Heart right ventricle (tissue), 16 donors: Measurements from ENCODE around the gene MPRIP. TPM values are rescaled to one million over a fixed set of nuclear protein-coding genes. Genes with fewer than 3 reads are reported as not detected.
"Not testable (repeated sequence)": the region's sequence is repeated elsewhere in the genome, so short reads cannot be mapped to it uniquely, and the experiment has no call there.

Experiments used
- ATAC-seq, 8 donors: fragments of 200-7000 bp; cut with Tn5 transposase; one replicate each; pipeline ENCODE4 v1.9.1; 2020; ENCODE audit warnings: mild to moderate bottlenecking in 8 of 8, moderate library complexity in 8 of 8, moderate number of reproducible peaks in 1 of 8
- DNase-seq, 2 donors: peaks; one replicate each; pipeline ENCODE4 v3.0.0-alpha.2; 2020
- H3K27ac ChIP-seq, 10 donors: fragments of 200-600 bp; sonication (generic) in 2 of 10; one replicate each; pipeline versions ENCODE4 v1.5.0 to v1.8.0; 2020 to 2022; ENCODE audit warnings: mild to moderate bottlenecking in 3 of 10
- H3K27me3 ChIP-seq, 7 donors: fragments of 200-600 bp; one replicate each; pipeline ENCODE4 v1.8.0; 2021 to 2022; ENCODE audit warnings: mild to moderate bottlenecking in 2 of 7
- H3K36me3 ChIP-seq, 9 donors: fragments of 200-600 bp; sonication (generic) in 1 of 9; one replicate each; pipeline versions ENCODE4 v1.5.0 to v1.8.0; 2020 to 2022; ENCODE audit warnings: mild to moderate bottlenecking in 2 of 9
- H3K4me1 ChIP-seq, 9 donors: fragments of 200-600 bp; sonication (generic) in 1 of 9; one replicate each; pipeline versions ENCODE4 v1.5.0 to v1.8.0; 2020 to 2022; ENCODE audit warnings: mild to moderate bottlenecking in 4 of 9
- H3K4me3 ChIP-seq, 10 donors: fragments of 200-600 bp; sonication (generic) in 2 of 10; one replicate each; pipeline versions ENCODE4 v1.5.0 to v1.8.0; 2020 to 2022; ENCODE audit warnings: mild to moderate bottlenecking in 7 of 10, moderate library complexity in 2 of 10
- H3K9me3 ChIP-seq, 11 donors: fragments of 200-600 bp in 10 of 11; sonication (generic) in 2 of 11; one replicate each; pipeline versions ENCODE4 v1.5.0 to v1.8.0; 2013 to 2022; ENCODE audit warnings: mild to moderate bottlenecking in 2 of 11, control low read depth in 1 of 11, moderate library complexity in 1 of 11
- WGBS, 2 donors: extraction: QIAGEN DNeasy Blood & Tissue Kit; methylation state at CpG; one replicate each; pipeline ENCODE4 v1.1.7; 2013; ENCODE audit warnings: inconsistent platforms in 1 of 2; 5-methylcytosine and 5-hydroxymethylcytosine counted together
- intact Hi-C, 10 donors: fragments of 100-400 bp; cut with DNase I; formaldehyde crosslinking; loops; one replicate each; pipeline versions ENCODE4 v1.11.1 to v1.14.2; 2022
- polyA plus RNA-seq, 2 donors: library from polyadenylated mRNA; stranded (reverse); fragments of 200-250 nt; gene quantifications; one replicate each; pipeline ENCODE4 v1.2.3, GENCODE V29; 2013
- total RNA-seq, 10 donors: library from RNA; stranded (reverse); fragmentation: NEBNext Ultra II Directional in 3 of 10; extraction: Animal tissue kit (Norgen Biotek cat#: 25700) in 3 of 10; gene quantifications; one replicate each; pipeline versions ENCODE4 v1.2.1 to v1.2.4, GENCODE V29; 2021 to 2023
- TF ChIP-seq, protein P1 (sequence below), 9 donors: fragments of 200-600 bp; sonication (generic) in 2 of 9; IDR thresholded peaks; one replicate each; pipeline versions ENCODE4 v1.5.0 to v1.8.0; 2021 to 2022; ENCODE audit warnings: antibody characterized with exemption in 9 of 9, mild to moderate bottlenecking in 5 of 9, moderate library complexity in 1 of 9
- donor health status: Arrhythmogenic right ventricular cardiomyopathy.
- donor health status: ischemic (EF 13 %, LVEDD 7.1; RV severe dilation, severe dysfunction).
- donor health status: healthy with polysubstance abuse.
- donor health status: DM: no; HTN: yes; CAD: no.
- donor health status: DM: no; HTN: no; CAD: no.
- donor health status: ischemic (EF 25% LVEDD 6.9; RV normal size, moderate dysfunction).
- donor health status: ischemic (EF 25% LVEDD 5.7; RV mildly dilated, moderate dysfunction).
- donor health status: healthy.
- donor health status: DM: yes; HTN: yes; CAD: no.
- donor health status: Ischemic cardiomyopathy.
- donor health status: ischemic (EF 35%, LVEDD 5.7; RV mildly dilated, moderate dysfunction).
- donor health status: nonischemic (EF 11% LVEDD 7.7; RV severe dilation, severe dysfunction).
- donor health status: DM: yes; HTN: yes; CAD: no.
- donor health status: PGD.
- donor health status: ischemic (EF 29% LVEDD 5.4; RV normal size, mild dysfunction).
- donor health status: nonischemic (EF 23%, LVEDD 6.1; RV moderate dilation, normal function).

Gene MPRIP
- total and polyA plus RNA-seq, 12 donors: 225 to 409 (median 321) TPM

DNA sequence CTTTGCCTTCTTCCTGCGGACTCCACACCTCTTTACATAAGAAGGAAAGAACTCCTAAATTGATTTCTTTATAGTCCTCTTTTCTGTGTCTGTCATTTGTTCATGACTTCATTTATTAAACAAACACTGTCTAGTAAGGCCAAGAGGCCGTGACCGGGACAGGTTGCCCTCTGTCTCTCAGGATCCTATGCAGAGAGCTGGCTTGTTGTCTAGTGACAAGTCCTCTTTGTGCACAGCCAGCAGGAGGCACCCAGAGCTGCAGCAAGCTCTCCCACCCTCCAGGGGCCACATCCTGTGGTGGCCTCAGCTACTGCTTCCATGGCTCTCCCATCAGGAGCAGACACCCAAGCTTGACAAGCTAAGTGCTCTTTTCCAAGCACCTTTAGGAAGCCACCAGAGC lies 113.3 kb downstream of the MPRIP start:
- no peak for ATAC-seq
- intact Hi-C loops: loop anchor here in 2 of 10 donors (10.0 kb wide), 2 partner anchors 79 to 151 kb away; partner anchors contain the start of gene FLCN (in 1 of the 2)

DNA sequence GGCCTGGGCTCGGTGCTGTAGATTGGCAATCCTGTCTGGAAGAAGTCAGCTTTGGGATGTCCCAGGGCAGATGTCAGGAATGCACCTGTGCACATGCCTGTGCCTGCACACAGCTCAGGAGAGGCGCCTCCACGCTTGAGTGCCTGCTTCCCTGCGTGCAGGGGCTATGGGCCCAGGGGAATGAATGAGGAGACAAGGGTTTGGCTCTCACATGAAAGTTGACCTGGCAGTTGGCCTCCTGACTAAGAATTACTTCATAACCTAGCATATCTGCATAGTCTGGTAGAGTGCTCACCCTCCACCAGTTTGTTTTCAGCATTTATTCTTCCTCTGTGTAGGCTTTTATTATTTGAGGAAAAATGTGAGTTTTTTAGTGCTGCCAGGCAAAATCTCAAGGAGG lies 113.8 kb downstream of the MPRIP start:
- DNase-seq: no peak
- 62 to 69% methylated on average over 4 of the region's 4 CpGs for WGBS, 2 donors
- H3K4me1 ChIP-seq: peaks cover 13 to 39% (median 26%) of the 10 kb centered on the region in 9 donors
- no peaks in the 10 kb centered on the region for H3K9me3 ChIP-seq
- intact Hi-C loops: loop anchor here in 2 of 10 donors (10.0 kb wide), 2 partner anchors 79 to 151 kb away; partner anchors contain the start of gene FLCN (in 1 of the 2)
- TF ChIP-seq, protein P1, sequence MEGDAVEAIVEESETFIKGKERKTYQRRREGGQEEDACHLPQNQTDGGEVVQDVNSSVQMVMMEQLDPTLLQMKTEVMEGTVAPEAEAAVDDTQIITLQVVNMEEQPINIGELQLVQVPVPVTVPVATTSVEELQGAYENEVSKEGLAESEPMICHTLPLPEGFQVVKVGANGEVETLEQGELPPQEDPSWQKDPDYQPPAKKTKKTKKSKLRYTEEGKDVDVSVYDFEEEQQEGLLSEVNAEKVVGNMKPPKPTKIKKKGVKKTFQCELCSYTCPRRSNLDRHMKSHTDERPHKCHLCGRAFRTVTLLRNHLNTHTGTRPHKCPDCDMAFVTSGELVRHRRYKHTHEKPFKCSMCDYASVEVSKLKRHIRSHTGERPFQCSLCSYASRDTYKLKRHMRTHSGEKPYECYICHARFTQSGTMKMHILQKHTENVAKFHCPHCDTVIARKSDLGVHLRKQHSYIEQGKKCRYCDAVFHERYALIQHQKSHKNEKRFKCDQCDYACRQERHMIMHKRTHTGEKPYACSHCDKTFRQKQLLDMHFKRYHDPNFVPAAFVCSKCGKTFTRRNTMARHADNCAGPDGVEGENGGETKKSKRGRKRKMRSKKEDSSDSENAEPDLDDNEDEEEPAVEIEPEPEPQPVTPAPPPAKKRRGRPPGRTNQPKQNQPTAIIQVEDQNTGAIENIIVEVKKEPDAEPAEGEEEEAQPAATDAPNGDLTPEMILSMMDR (IDR thresholded peaks at IDR 0.05): no peak
- ATAC-seq: no peak
- peak overlapping the region in 2 of 10 donors; percentile 26 to 35 for H3K27ac ChIP-seq
- no peak overlapping the region for H3K4me3 ChIP-seq
- H3K36me3 ChIP-seq: peaks cover 8 to 98% (median 60%) of the 10 kb centered on the region in 9 donors
- no peaks in the 10 kb centered on the region for H3K27me3 ChIP-seq

More for the DNA sequence above, 113.3 kb downstream of the MPRIP start:
- Histone ChIP-seq H3K27ac (peak overlapping the region in 1 of 10 donors; percentile 35), H3K36me3 (peaks cover 8 to 98% (median 55%) of the 10 kb centered on the region in 9 donors), H3K4me3 (no peak overlapping the region), H3K9me3 (no peaks in the 10 kb centered on the region), H3K27me3 (no peaks in the 10 kb centered on the region), H3K4me1 (peaks cover 13 to 43% (median 29%) of the 10 kb centered on the region in 9 donors)
- WGBS, 2 donors: 94 to 97% methylated on average over 3 of the region's 3 CpGs
- TF ChIP-seq, protein P1 (IDR thresholded peaks at IDR 0.05): no peak
- DNase-seq: no peak

DNA sequence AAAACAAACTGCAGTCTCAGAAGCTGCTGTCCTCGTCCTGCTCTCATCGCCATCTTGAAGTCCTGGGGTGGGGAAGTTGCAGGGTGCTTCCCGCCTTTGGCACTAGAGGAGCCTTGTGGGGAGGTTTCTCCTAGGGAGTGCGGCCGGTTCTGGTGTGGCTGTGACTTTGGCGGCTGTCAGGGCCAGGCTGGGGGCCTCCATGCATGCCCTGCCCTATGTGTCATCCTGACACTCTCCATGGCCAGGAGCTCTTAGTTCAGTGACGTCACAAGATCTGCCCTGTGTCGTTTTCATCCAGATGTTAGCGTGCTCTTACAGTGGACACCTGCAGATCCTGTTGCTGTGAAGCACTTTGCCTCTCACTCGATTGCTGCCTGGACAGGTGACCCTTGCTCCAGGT lies 114.3 kb downstream of the MPRIP start:
- WGBS, 2 donors: 72 to 78% methylated on average over 10 of the region's 10 CpGs
- intact Hi-C loops: loop anchor here in 2 of 10 donors (10.0 kb wide), 2 partner anchors 78 to 152 kb away; partner anchors contain the start of gene FLCN (in 1 of the 2)
- peak overlapping the region in 1 of 10 donors; percentile 26 for H3K27ac ChIP-seq

DNA sequence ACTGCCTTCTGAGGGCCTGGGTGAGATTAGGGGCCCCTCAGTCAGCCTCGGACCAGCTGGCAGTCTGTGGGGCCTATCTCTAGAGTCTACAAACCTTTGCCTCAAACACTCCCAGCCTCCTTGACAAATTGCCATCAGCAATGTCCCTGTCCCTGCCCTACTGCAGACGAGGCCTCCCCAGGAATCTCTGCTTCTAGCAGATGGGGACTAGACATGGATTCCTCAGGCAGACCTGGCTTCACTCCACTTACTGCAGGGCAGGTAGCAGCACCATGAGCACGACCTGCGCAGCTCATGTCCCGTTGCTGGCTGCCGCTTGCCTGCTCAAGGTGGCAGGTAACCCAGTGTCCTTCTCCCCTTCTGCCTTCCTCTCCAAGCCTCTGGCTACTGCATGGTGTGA lies 114.8 kb downstream of the MPRIP start:
- no peak overlapping the region for H3K4me3 ChIP-seq
- H3K27me3 ChIP-seq: no peaks in the 10 kb centered on the region
- TF ChIP-seq, protein P1 (IDR thresholded peaks at IDR 0.05): no peak
- no peak for DNase-seq
- no peak for ATAC-seq
- peaks cover 8 to 39% (median 17%) of the 10 kb centered on the region in 9 donors for H3K4me1 ChIP-seq
- intact Hi-C loops: loop anchor here in 2 of 10 donors (10.0 kb wide), 2 partner anchors 78 to 152 kb away; partner anchors contain the start of gene FLCN (in 1 of the 2)
- H3K36me3 ChIP-seq: peaks cover 8 to 100% (median 69%) of the 10 kb centered on the region in 9 donors
- H3K27ac ChIP-seq: no peak overlapping the region
- H3K9me3 ChIP-seq: no peaks in the 10 kb centered on the region
- 83 to 87% methylated on average over 6 of the region's 6 CpGs for WGBS, 2 donors

More for the DNA sequence above, 114.3 kb downstream of the MPRIP start:
- peaks cover 8 to 98% (median 64%) of the 10 kb centered on the region in 9 donors for H3K36me3 ChIP-seq
- ATAC-seq (no peak), DNase-seq (no peak)
- peaks cover 10 to 39% (median 23%) of the 10 kb centered on the region in 9 donors for H3K4me1 ChIP-seq
- TF ChIP-seq, protein P1 (IDR thresholded peaks at IDR 0.05): no peak
- H3K27me3 ChIP-seq: no peaks in the 10 kb centered on the region
- no peak overlapping the region for H3K4me3 ChIP-seq
- H3K9me3 ChIP-seq: no peaks in the 10 kb centered on the region

DNA sequence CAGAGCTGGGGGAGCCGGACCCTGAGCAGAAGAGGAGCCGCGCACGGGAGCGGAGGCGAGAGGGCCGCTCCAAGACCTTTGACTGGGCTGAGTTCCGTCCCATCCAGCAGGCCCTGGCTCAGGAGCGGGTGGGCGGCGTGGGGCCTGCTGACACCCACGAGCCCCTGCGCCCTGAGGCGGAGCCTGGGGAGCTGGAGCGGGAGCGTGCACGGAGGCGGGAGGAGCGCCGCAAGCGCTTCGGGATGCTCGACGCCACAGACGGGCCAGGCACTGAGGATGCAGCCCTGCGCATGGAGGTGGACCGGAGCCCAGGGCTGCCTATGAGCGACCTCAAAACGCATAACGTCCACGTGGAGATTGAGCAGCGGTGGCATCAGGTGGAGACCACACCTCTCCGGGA lies 116.2 kb downstream of the MPRIP start:
- not testable (repeated sequence) for H3K27me3 ChIP-seq, DNase-seq, ATAC-seq, H3K27ac ChIP-seq, H3K4me3 ChIP-seq, H3K9me3 ChIP-seq
- intact Hi-C loops: loop anchor here in 2 of 10 donors (10.0 kb wide), 2 partner anchors 76 to 154 kb away; partner anchors contain the start of gene FLCN (in 1 of the 2)
- WGBS, 2 donors: 95 to 96% methylated on average over 33 of the region's 33 CpGs
- H3K36me3 ChIP-seq: peaks cover 8 to 100% (median 67%) of the 10 kb centered on the region in 9 donors
- H3K4me1 ChIP-seq: peaks cover 0 to 28% (median 8%) of the 10 kb centered on the region in 9 donors
